HCT116 (cell line): Measurements from ENCODE around the gene TRMU.

Experiments
- EZH2 ChIP-seq: fragments of 200-600 bp; sonication (generic); IDR thresholded peaks from 2 replicates; pipeline ENCODE4 v1.6.1; 2017; ENCODE audit warnings: antibody characterized with exemption, mixed run types
- TF ChIP-seq, protein P1 (sequence below), 3 experiments: fragments of 200-600 bp in 1 of 3; sonication (generic) in 1 of 3; IDR thresholded peaks in 2 of 3; conservative IDR thresholded peaks in 1 of 3; 2 replicates each; pipeline ENCODE4 v1.5.1; 2012 to 2017; ENCODE audit warnings: low read depth in 2 of 3, low read length in 2 of 3, antibody characterized with exemption in 1 of 3, borderline replicate concordance in 1 of 3, control low read depth in 1 of 3, mild to moderate bottlenecking in 1 of 3, mixed read lengths in 1 of 3, mixed run types in 1 of 3, moderate library complexity in 1 of 3; ENCODE audit not compliant: insufficient read depth in 1 of 3

GRCh38 chr22:46362934-46363515 lies 27.5 kb downstream of the TRMU start:
- TF ChIP-seq, protein P1, sequence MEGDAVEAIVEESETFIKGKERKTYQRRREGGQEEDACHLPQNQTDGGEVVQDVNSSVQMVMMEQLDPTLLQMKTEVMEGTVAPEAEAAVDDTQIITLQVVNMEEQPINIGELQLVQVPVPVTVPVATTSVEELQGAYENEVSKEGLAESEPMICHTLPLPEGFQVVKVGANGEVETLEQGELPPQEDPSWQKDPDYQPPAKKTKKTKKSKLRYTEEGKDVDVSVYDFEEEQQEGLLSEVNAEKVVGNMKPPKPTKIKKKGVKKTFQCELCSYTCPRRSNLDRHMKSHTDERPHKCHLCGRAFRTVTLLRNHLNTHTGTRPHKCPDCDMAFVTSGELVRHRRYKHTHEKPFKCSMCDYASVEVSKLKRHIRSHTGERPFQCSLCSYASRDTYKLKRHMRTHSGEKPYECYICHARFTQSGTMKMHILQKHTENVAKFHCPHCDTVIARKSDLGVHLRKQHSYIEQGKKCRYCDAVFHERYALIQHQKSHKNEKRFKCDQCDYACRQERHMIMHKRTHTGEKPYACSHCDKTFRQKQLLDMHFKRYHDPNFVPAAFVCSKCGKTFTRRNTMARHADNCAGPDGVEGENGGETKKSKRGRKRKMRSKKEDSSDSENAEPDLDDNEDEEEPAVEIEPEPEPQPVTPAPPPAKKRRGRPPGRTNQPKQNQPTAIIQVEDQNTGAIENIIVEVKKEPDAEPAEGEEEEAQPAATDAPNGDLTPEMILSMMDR (IDR thresholded peaks at IDR 0.05 in 2 of 3, conservative IDR thresholded peaks at IDR 0.05 in 1 of 3; ENCODE audit: borderline replicate concordance in 1 of 3, insufficient read depth in 1 of 3, low read depth in 2 of 3, low read length in 2 of 3), result no peak
- no peak for TF ChIP-seq EZH2
